ENCODE results near the gene GLS. TPM values are rescaled to one million over a fixed set of nuclear protein-coding genes. Genes with fewer than 3 reads are reported as not detected.

Gene GLS
- total and polyA plus RNA-seq, 2 of the 13 experiments (the other 11 are each of a cell fraction or from before 2014, with no cell fraction given) = 78.6 to 183 TPM

DNA sequence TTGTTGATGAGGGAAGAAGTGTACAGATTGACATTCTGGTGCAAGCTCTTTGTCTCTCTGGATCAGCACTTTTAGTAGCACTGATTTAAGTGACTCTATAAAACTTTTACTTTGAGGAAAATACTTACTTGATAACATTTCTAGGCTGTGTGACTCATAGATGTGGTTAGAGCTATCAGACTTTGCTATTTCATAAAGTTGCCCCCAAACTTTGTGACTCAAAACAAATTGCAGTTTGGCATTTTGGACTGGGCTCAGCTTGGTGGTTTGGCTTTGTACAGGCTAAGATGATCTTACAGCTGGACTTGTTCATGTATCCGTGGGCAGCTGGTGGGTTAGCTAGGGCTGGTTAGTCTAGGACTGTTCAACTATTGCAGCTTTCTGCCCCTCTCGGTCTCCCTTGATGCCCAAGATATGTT, 42.1 kb upstream of the GLS start (continued):
- TF ChIP-seq, protein P1, sequence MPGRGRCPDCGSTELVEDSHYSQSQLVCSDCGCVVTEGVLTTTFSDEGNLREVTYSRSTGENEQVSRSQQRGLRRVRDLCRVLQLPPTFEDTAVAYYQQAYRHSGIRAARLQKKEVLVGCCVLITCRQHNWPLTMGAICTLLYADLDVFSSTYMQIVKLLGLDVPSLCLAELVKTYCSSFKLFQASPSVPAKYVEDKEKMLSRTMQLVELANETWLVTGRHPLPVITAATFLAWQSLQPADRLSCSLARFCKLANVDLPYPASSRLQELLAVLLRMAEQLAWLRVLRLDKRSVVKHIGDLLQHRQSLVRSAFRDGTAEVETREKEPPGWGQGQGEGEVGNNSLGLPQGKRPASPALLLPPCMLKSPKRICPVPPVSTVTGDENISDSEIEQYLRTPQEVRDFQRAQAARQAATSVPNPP (CRISPR knock-in tag; IDR thresholded peaks at IDR 0.05) = no peak
- TF ChIP-seq IKZF1 (IDR thresholded peaks at IDR 0.05) (no peak), SOX13 (IDR thresholded peaks at IDR 0.05) (no peak), SOX13 (CRISPR knock-in tag; conservative IDR thresholded peaks at IDR 0.05 in 1 of 2, IDR thresholded peaks at IDR 0.05 in 1 of 2) (no peak), ZNF362 (CRISPR knock-in tag; IDR thresholded peaks at IDR 0.05; ENCODE audit: borderline replicate concordance) (no peak)

GRCh38 chr2:190840569-190841172, 40.0 kb upstream of the GLS start:
- intact Hi-C loops (cut with micrococcal nuclease; ENCODE audit: unreplicated experiment) (no loop called here), in situ Hi-C loops (cut with HindIII; ENCODE audit: extremely low pct_ligation_motif_present, low pct_unique_long_range_greater_than_20kb) (no loop called here)
- 49% methylated on average over 4 of the region's 4 CpGs for WGBS (ENCODE audit: low lambda C conversion rate)
- H2AFZ ChIP-seq (ENCODE audit: low read length) = peak overlapping the region; percentile 42
- H3K27me3 ChIP-seq (ENCODE audit: control insufficient read depth in 1 of 2, insufficient read depth in 2 of 2, low read length in 2 of 2) = no peaks in the 10 kb centered on the region
- H3K79me2 ChIP-seq (ENCODE audit: insufficient read depth, low read length) = no peaks in the 10 kb centered on the region
- peak overlapping the region; percentile 27; the same call in 1 of the 2 replicates for H3K4me2 ChIP-seq (ENCODE audit: low read depth, low read length)
- BruUV-seq (replicated peaks) = no TSS peak
- TF ChIP-seq HNRNPUL1 (IDR thresholded peaks at IDR 0.05; ENCODE audit: low read depth, low read length) (no peak), SOX13 (IDR thresholded peaks at IDR 0.05) (no peak), SOX13 (CRISPR knock-in tag; conservative IDR thresholded peaks at IDR 0.05 in 1 of 2, IDR thresholded peaks at IDR 0.05 in 1 of 2) (peak in 1 of 2 experiments; percentile 43; a peak in 1 of 4 replicates), REXO4 (CRISPR knock-in tag; IDR thresholded peaks at IDR 0.05; ENCODE audit: borderline replicate concordance) (no peak), ZNF646 (CRISPR knock-in tag; IDR thresholded peaks at IDR 0.05) (no peak), SRY (CRISPR knock-in tag; IDR thresholded peaks at IDR 0.05) (no peak), KDM2A (CRISPR knock-in tag; IDR thresholded peaks at IDR 0.05; ENCODE audit: borderline replicate concordance, low read depth) (no peak), NFYC (CRISPR knock-in tag; IDR thresholded peaks at IDR 0.05) (no peak)
- TF ChIP-seq, protein P2, sequence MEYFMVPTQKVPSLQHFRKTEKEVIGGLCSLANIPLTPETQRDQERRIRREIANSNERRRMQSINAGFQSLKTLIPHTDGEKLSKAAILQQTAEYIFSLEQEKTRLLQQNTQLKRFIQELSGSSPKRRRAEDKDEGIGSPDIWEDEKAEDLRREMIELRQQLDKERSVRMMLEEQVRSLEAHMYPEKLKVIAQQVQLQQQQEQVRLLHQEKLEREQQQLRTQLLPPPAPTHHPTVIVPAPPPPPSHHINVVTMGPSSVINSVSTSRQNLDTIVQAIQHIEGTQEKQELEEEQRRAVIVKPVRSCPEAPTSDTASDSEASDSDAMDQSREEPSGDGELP (IDR thresholded peaks at IDR 0.05; ENCODE audit: borderline replicate concordance, low read depth) = peak; percentile 70
- no peak overlapping the region for H3K4me3 ChIP-seq (replicated peaks in 1 of 3; ENCODE audit: insufficient read depth in 1 of 3, low read depth in 2 of 3, low read length in 3 of 3)
- ChIA-PET POLR2A (no interaction called here), CTCF (ENCODE audit: low intra/inter-chr PET ratio, low total read pairs) (no interaction called here)
- no peaks in the 10 kb centered on the region for H3K36me3 ChIP-seq (replicated peaks in 1 of 2; ENCODE audit: control insufficient read depth in 1 of 2, insufficient read depth in 2 of 2, low read length in 2 of 2)
- no peak overlapping the region for H3K27ac ChIP-seq (ENCODE audit: extremely low read length, insufficient read depth, low read length)
- no peak overlapping the region for H3K9ac ChIP-seq (ENCODE audit: insufficient read depth, low read depth, low read length)
- H3K9me3 ChIP-seq (ENCODE audit: low read length) = no peaks in the 10 kb centered on the region
- H4K20me1 ChIP-seq (ENCODE audit: insufficient read depth, low read length) = no peaks in the 10 kb centered on the region
- FAIRE-seq (no peak), DNase-seq (ENCODE audit: low spot score) (no peak), ATAC-seq (peak; percentile 55)
- peaks cover 23% of the 10 kb centered on the region for H3K4me1 ChIP-seq (ENCODE audit: insufficient read depth, low read length)

All from HepG2 (cell line).